Measurements from ENCODE around the gene BRD4. TPM values are rescaled to one million over a fixed set of nuclear protein-coding genes. Genes with fewer than 3 reads are reported as not detected.

The BRD4 gene
- total and polyA plus RNA-seq, 2 experiments from 2014 or later: 63.8 to 115 TPM

DNA sequence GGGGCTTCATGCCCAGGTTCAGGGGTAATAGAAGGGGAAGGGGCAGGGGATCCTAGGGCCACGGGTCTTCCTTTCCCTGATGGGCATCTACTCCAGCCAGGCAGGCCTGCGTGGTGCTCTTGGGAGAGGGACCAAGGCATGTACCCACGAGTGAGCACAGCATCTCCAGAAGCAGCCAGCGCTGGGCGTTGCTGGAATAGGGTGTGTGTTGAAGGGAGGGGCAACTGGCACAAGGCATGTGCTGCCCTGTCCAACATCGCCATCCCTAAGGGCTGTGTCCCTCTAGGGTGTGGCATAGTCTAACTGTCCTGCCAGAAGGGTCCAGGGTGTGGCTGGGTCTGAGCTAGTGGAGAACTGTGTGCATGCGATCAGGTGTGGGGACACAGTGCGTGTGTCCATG is 134.4 kb downstream of the BRD4 start:
- Histone ChIP-seq H3K9me2 (ENCODE audit: insufficient read depth) (no peaks in the 10 kb centered on the region), H4K20me1 (replicated peaks; ENCODE audit: insufficient read depth) (peaks cover 16% of the 10 kb centered on the region), H3K4me3 (no peak overlapping the region), H3K27me3 (ENCODE audit: insufficient read depth) (no peaks in the 10 kb centered on the region), H3K4me2 (no peak overlapping the region), H2AFZ (no peak overlapping the region), H3K4me1 (ENCODE audit: insufficient read depth) (peaks cover 19% of the 10 kb centered on the region), H3K27ac (ENCODE audit: low read depth) (no peak overlapping the region), H3F3A (replicated peaks; ENCODE audit: low read depth) (peaks cover 25% of the 10 kb centered on the region), H3K36me3 (ENCODE audit: insufficient read depth) (peaks cover 10% of the 10 kb centered on the region), H3K79me2 (replicated peaks; ENCODE audit: insufficient read depth) (peaks cover 47% of the 10 kb centered on the region)
- Mint-ChIP-seq H3K36me3 (ENCODE audit: low read depth) (peaks cover 37% of the 10 kb centered on the region), H3K4me3 (peak overlapping the region; percentile 79), H3K27ac (no peak overlapping the region), H3K27me3 (ENCODE audit: insufficient read depth, low read depth, poor library complexity) (peaks cover 23% of the 10 kb centered on the region), H3K4me1 (peaks cover 36% of the 10 kb centered on the region), H3K9me3 (no peaks in the 10 kb centered on the region; the same call in 2 of the 3 replicates)
- TF ChIP-seq, protein P1, sequence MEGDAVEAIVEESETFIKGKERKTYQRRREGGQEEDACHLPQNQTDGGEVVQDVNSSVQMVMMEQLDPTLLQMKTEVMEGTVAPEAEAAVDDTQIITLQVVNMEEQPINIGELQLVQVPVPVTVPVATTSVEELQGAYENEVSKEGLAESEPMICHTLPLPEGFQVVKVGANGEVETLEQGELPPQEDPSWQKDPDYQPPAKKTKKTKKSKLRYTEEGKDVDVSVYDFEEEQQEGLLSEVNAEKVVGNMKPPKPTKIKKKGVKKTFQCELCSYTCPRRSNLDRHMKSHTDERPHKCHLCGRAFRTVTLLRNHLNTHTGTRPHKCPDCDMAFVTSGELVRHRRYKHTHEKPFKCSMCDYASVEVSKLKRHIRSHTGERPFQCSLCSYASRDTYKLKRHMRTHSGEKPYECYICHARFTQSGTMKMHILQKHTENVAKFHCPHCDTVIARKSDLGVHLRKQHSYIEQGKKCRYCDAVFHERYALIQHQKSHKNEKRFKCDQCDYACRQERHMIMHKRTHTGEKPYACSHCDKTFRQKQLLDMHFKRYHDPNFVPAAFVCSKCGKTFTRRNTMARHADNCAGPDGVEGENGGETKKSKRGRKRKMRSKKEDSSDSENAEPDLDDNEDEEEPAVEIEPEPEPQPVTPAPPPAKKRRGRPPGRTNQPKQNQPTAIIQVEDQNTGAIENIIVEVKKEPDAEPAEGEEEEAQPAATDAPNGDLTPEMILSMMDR (conservative IDR thresholded peaks at IDR 0.05; ENCODE audit: low read depth in 2 of 2): no peak
- TF ChIP-seq CREB1 (CRISPR knock-in tag; IDR thresholded peaks at IDR 0.05; ENCODE audit: low read depth): no peak
- no peak for TF ChIP-seq POLR2AphosphoS5 (IDR thresholded peaks at IDR 0.05; ENCODE audit: low read depth)
- no peak for TF ChIP-seq STAT1 (IDR thresholded peaks at IDR 0.05; ENCODE audit: unreplicated experiment)
- TF ChIP-seq JUNB (IDR thresholded peaks at IDR 0.05; ENCODE audit: unreplicated experiment): no peak
- no peak for TF ChIP-seq EZH2phosphoT487 (IDR thresholded peaks at IDR 0.05; ENCODE audit: unreplicated experiment)
- no peak for TF ChIP-seq NANOG (IDR thresholded peaks at IDR 0.05; ENCODE audit: borderline replicate concordance)
- no peak for TF ChIP-seq EZH2 (IDR thresholded peaks at IDR 0.05; ENCODE audit: low read depth, unreplicated experiment)
- DNase-seq (ENCODE audit: low spot score): no peak
- no peak for ATAC-seq

DNA sequence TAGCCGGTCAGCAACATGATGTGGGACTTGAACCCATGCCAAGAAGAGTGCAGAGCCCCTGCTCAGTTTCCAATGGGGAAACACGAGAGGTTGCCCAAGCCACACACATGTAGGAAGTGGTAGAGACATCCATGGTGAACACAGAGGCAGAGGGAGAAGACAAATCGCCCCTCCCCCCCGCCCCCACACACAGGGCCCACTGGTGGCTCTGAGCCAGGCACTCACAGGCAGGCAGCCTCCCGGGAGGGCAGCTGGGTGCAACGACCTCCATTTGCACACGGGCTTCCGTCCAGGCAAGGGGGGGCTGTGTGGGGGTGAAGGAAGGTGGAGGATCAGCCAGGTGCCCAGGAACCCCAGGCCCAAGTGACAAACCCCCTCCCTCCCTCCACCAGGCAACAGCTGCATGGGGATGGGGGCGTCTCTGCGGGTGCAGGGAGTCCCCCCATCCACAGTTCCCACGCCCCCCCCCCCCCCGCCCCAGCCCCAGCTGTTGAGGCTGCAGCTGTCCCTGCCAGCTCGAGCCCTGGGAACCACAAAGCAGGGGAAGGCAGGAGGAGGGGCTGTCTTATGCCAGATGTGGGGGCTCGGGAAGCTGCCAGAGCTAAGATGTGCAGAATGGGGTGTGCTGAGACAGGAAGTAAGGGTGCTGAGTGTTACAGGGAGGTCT is 134.9 kb downstream of the BRD4 start:
- Histone ChIP-seq H2AFZ (no peak overlapping the region), H3F3A (replicated peaks; ENCODE audit: low read depth) (peaks cover 25% of the 10 kb centered on the region), H3K4me2 (no peak overlapping the region), H3K27ac (ENCODE audit: low read depth) (0 out of 2 replicates have a peak overlapping the region, but pooled peaks have one; percentile 78), H3K79me2 (replicated peaks; ENCODE audit: insufficient read depth) (peaks cover 52% of the 10 kb centered on the region), H3K27me3 (ENCODE audit: insufficient read depth) (no peaks in the 10 kb centered on the region), H3K36me3 (ENCODE audit: insufficient read depth) (peaks cover 10% of the 10 kb centered on the region), H4K20me1 (replicated peaks; ENCODE audit: insufficient read depth) (peaks cover 22% of the 10 kb centered on the region), H3K9me2 (ENCODE audit: insufficient read depth) (no peaks in the 10 kb centered on the region), H3K4me1 (ENCODE audit: insufficient read depth) (peaks cover 19% of the 10 kb centered on the region), H3K4me3 (no peak overlapping the region)
- H3K36me3 Mint-ChIP-seq (ENCODE audit: low read depth): peaks cover 42% of the 10 kb centered on the region
- TF ChIP-seq EZH2phosphoT487 (IDR thresholded peaks at IDR 0.05; ENCODE audit: unreplicated experiment): no peak
- TF ChIP-seq STAT1 (IDR thresholded peaks at IDR 0.05; ENCODE audit: unreplicated experiment): no peak
- TF ChIP-seq ZNF331 (CRISPR knock-in tag; IDR thresholded peaks at IDR 0.05; ENCODE audit: low read depth): no peak
- TF ChIP-seq CREB1 (CRISPR knock-in tag; IDR thresholded peaks at IDR 0.05; ENCODE audit: low read depth): no peak
- TF ChIP-seq, protein P2, sequence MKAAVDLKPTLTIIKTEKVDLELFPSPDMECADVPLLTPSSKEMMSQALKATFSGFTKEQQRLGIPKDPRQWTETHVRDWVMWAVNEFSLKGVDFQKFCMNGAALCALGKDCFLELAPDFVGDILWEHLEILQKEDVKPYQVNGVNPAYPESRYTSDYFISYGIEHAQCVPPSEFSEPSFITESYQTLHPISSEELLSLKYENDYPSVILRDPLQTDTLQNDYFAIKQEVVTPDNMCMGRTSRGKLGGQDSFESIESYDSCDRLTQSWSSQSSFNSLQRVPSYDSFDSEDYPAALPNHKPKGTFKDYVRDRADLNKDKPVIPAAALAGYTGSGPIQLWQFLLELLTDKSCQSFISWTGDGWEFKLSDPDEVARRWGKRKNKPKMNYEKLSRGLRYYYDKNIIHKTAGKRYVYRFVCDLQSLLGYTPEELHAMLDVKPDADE (IDR thresholded peaks at IDR 0.05): no peak
- no peak for TF ChIP-seq ZNF114 (CRISPR knock-in tag; IDR thresholded peaks at IDR 0.05)
- ATAC-seq (no peak), DNase-seq (ENCODE audit: low spot score) (no peak)
- H3K27me3 Mint-ChIP-seq (ENCODE audit: insufficient read depth, low read depth, poor library complexity): peaks cover 23% of the 10 kb centered on the region
- H3K9me3 Mint-ChIP-seq: no peaks in the 10 kb centered on the region; the same call in 2 of the 3 replicates
- H3K4me3 Mint-ChIP-seq: peak overlapping the region; percentile 88
- peaks cover 36% of the 10 kb centered on the region for H3K4me1 Mint-ChIP-seq
- H3K27ac Mint-ChIP-seq: no peak overlapping the region
